Neural cell (in vitro differentiated cells): ENCODE data around the gene PRAME.

Source experiments
- EP300 ChIP-seq: fragments of 450-650 bp; conservative IDR thresholded peaks from 2 replicates; pipeline ENCODE4 v1.6.1; 2014; ENCODE audit warnings: antibody characterized with exemption, mild to moderate bottlenecking, moderate library complexity; ENCODE audit not compliant: poor library complexity, severe bottlenecking
- EZH2 ChIP-seq: fragments of 200-600, 300-800 bp; shearing (Covaris generic), sonication (generic); IDR thresholded peaks from 2 replicates; pipeline ENCODE4 v1.6.1; 2014; ENCODE audit warnings: antibody characterized with exemption, low read length, borderline replicate concordance, mild to moderate bottlenecking; ENCODE audit not compliant: insufficient read depth, poor library complexity, severe bottlenecking
- MXI1 ChIP-seq: fragments of 450-650 bp; conservative IDR thresholded peaks from 2 replicates; pipeline ENCODE4 v1.6.1; 2014; ENCODE audit warnings: antibody characterized with exemption, mild to moderate bottlenecking; ENCODE audit not compliant: poor library complexity, severe bottlenecking
- POLR2AphosphoS5 ChIP-seq: IDR thresholded peaks from 2 replicates; pipeline ENCODE4 v1.6.1; 2012
- RAD21 ChIP-seq: fragments of 450-650 bp; conservative IDR thresholded peaks from 2 replicates; pipeline ENCODE4 v1.6.1; 2014; ENCODE audit warnings: antibody characterized with exemption, mild to moderate bottlenecking, moderate library complexity
- SMC3 ChIP-seq: fragments of 450-650 bp; conservative IDR thresholded peaks from 2 replicates; pipeline ENCODE4 v1.6.1; 2014; ENCODE audit warnings: antibody characterized with exemption, mild to moderate bottlenecking, moderate library complexity; ENCODE audit not compliant: poor library complexity
- TAF1 ChIP-seq: IDR thresholded peaks from 2 replicates; pipeline ENCODE4 v1.6.1; 2012; ENCODE audit warnings: low read depth
- TF ChIP-seq, protein P1 (sequence below): fragments of 450-650 bp; IDR thresholded peaks from 2 replicates; pipeline ENCODE4 v1.5.1; 2014; ENCODE audit warnings: antibody characterized with exemption, mild to moderate bottlenecking, moderate library complexity; ENCODE audit not compliant: poor library complexity, severe bottlenecking
- TF ChIP-seq, protein P2 (sequence below): IDR thresholded peaks from 2 replicates; pipeline ENCODE4 v1.6.1; 2012; ENCODE audit warnings: borderline replicate concordance

DNA sequence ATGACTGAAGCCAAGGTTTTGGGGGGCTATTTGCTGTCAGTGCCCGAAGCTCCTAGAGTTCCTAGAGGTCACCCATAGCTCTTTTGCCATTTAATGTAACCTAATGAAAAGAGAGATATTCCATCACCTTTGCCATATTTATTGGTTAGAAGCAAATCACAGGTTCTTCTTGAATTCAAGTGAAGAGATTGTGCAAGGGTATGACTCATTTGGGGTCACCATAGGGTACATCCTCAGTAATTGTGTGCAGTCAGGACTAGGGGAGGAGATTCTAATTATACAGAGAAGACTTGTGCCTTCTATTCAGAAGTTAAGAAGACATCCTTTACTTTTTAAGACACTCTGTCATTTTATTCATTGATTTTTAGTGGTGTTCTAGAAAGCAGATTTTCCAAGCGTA lies 6.9 kb upstream of the PRAME start:
- TF ChIP-seq, protein P1, sequence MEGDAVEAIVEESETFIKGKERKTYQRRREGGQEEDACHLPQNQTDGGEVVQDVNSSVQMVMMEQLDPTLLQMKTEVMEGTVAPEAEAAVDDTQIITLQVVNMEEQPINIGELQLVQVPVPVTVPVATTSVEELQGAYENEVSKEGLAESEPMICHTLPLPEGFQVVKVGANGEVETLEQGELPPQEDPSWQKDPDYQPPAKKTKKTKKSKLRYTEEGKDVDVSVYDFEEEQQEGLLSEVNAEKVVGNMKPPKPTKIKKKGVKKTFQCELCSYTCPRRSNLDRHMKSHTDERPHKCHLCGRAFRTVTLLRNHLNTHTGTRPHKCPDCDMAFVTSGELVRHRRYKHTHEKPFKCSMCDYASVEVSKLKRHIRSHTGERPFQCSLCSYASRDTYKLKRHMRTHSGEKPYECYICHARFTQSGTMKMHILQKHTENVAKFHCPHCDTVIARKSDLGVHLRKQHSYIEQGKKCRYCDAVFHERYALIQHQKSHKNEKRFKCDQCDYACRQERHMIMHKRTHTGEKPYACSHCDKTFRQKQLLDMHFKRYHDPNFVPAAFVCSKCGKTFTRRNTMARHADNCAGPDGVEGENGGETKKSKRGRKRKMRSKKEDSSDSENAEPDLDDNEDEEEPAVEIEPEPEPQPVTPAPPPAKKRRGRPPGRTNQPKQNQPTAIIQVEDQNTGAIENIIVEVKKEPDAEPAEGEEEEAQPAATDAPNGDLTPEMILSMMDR = no peak
- no peak for TF ChIP-seq MXI1
- no peak for TF ChIP-seq EP300
- TF ChIP-seq RAD21 = no peak
- no peak for TF ChIP-seq POLR2AphosphoS5
- no peak for TF ChIP-seq TAF1
- TF ChIP-seq, protein P2, sequence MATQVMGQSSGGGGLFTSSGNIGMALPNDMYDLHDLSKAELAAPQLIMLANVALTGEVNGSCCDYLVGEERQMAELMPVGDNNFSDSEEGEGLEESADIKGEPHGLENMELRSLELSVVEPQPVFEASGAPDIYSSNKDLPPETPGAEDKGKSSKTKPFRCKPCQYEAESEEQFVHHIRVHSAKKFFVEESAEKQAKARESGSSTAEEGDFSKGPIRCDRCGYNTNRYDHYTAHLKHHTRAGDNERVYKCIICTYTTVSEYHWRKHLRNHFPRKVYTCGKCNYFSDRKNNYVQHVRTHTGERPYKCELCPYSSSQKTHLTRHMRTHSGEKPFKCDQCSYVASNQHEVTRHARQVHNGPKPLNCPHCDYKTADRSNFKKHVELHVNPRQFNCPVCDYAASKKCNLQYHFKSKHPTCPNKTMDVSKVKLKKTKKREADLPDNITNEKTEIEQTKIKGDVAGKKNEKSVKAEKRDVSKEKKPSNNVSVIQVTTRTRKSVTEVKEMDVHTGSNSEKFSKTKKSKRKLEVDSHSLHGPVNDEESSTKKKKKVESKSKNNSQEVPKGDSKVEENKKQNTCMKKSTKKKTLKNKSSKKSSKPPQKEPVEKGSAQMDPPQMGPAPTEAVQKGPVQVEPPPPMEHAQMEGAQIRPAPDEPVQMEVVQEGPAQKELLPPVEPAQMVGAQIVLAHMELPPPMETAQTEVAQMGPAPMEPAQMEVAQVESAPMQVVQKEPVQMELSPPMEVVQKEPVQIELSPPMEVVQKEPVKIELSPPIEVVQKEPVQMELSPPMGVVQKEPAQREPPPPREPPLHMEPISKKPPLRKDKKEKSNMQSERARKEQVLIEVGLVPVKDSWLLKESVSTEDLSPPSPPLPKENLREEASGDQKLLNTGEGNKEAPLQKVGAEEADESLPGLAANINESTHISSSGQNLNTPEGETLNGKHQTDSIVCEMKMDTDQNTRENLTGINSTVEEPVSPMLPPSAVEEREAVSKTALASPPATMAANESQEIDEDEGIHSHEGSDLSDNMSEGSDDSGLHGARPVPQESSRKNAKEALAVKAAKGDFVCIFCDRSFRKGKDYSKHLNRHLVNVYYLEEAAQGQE = no peak
- TF ChIP-seq EZH2 = no peak
- no peak for TF ChIP-seq SMC3
